HEK293T (cell line): ENCODE results near the gene INSYN1.
A peak's percentile ranks its signal among the peaks of the same experiment; 100 is the strongest.
"Not testable (repeated sequence)": the region's sequence is repeated elsewhere in the genome, so short reads cannot be mapped to it uniquely, and the experiment has no call there.

Experiments used
- CTCF ChIA-PET: fragments of 350-600 bp; formaldehyde crosslinking; extraction: SDS; loops from one replicate; lab custom pipeline; 2021; ENCODE audit warnings: antibody characterized with exemption, inconsistent platforms; lab: Yijun Ruan, JAX
- POLR2A ChIA-PET: fragments of 350-600 bp; formaldehyde crosslinking; extraction: SDS; loops from one replicate; lab custom pipeline; 2020; ENCODE audit warnings: antibody characterized with exemption, inconsistent platforms; lab: Yijun Ruan, JAX
- DNase-seq: peaks from one replicate; pipeline ENCODE4 v3.0.0; 2012; ENCODE audit warnings: mixed read lengths; ENCODE audit errors: extremely low spot score
- ARNT ChIP-seq: fragments of 450-650 bp; IDR thresholded peaks from 2 replicates; pipeline ENCODE4 v1.6.1; 2017; ENCODE audit warnings: mild to moderate bottlenecking
- BHLHE40 ChIP-seq: fragments of 450-650 bp; IDR thresholded peaks from 2 replicates; pipeline ENCODE4 v1.6.1; 2016; ENCODE audit warnings: mild to moderate bottlenecking, moderate library complexity, borderline replicate concordance
- CTBP1 ChIP-seq: fragments of 450-650 bp; IDR thresholded peaks from 2 replicates; pipeline ENCODE4 v1.6.1; 2016; ENCODE audit warnings: borderline replicate concordance
- ELF4 ChIP-seq: fragments of 450-650 bp; IDR thresholded peaks from 2 replicates; pipeline ENCODE4 v1.6.1; 2017; ENCODE audit warnings: antibody characterized with exemption
- FOXA1 ChIP-seq: fragments of 450-650 bp; IDR thresholded peaks from 2 replicates; pipeline ENCODE4 v1.6.1; 2016; ENCODE audit warnings: mild to moderate bottlenecking
- FOXK2 ChIP-seq: fragments of 450-650 bp; IDR thresholded peaks from 2 replicates; pipeline ENCODE4 v1.6.1; 2016; ENCODE audit warnings: mild to moderate bottlenecking
- FOXM1 ChIP-seq: fragments of 450-650 bp; IDR thresholded peaks from 2 replicates; pipeline ENCODE4 v1.6.1; 2017; ENCODE audit warnings: mild to moderate bottlenecking, borderline replicate concordance
- HDGF ChIP-seq: fragments of 450-650 bp; IDR thresholded peaks from 2 replicates; pipeline ENCODE4 v1.6.1; 2017; ENCODE audit warnings: antibody characterized with exemption, borderline replicate concordance
- L3MBTL2 ChIP-seq: fragments of 450-650 bp; conservative IDR thresholded peaks from 2 replicates; pipeline ENCODE4 v1.6.1; 2016; ENCODE audit warnings: mild to moderate bottlenecking
- LEF1 ChIP-seq: fragments of 450-650 bp; IDR thresholded peaks from 2 replicates; pipeline ENCODE4 v1.6.1; 2017; ENCODE audit warnings: mild to moderate bottlenecking, borderline replicate concordance
- NFRKB ChIP-seq: fragments of 450-650 bp; IDR thresholded peaks from 2 replicates; pipeline ENCODE4 v1.6.1; 2016; ENCODE audit warnings: mild to moderate bottlenecking, moderate library complexity
- PKNOX1 ChIP-seq: fragments of 450-650 bp; IDR thresholded peaks from 2 replicates; pipeline ENCODE4 v1.6.1; 2016
- SP1 ChIP-seq: fragments of 450-650 bp; IDR thresholded peaks from 2 replicates; pipeline ENCODE4 v1.6.1; 2017
- SUZ12 ChIP-seq: fragments of 450-650 bp; IDR thresholded peaks from 2 replicates; pipeline ENCODE4 v1.6.1; 2016; ENCODE audit warnings: mild to moderate bottlenecking
- TARDBP ChIP-seq: fragments of 450-650 bp; IDR thresholded peaks from 2 replicates; pipeline ENCODE4 v1.6.1; 2016
- ZNF384 ChIP-seq: fragments of 450-650 bp; IDR thresholded peaks from 2 replicates; pipeline ENCODE4 v1.6.1; 2016

INSYN1 gene

GRCh38 chr15:73704869-73705645, 48.1 kb downstream of the INSYN1 start:
- ChIA-PET POLR2A (interaction anchor here (0.7 to 1.5 kb wide), 2 partner anchors 22 to 71 kb away, joined by 3 to 6 read pairs; partner anchors contain the start of gene NPTN), CTCF (interaction anchor here (0.5 to 2.3 kb wide), 19 partner anchors 9 to 616 kb away, joined by 3 to 27 read pairs (median 5); no protein-coding TSS in a partner anchor)
- DNase-seq, result peak; percentile 76
- no peak for TF ChIP-seq ARNT
- TF ChIP-seq PKNOX1, result peak; percentile 57; the same call in 1 of the 2 replicates

- ChIA-PET POLR2A (interaction anchor here (0.7 to 1.5 kb wide), 2 partner anchors 21 to 71 kb away, joined by 3 to 6 read pairs; partner anchors contain the start of gene NPTN), CTCF (interaction anchor here (0.5 to 2.3 kb wide), 18 partner anchors 9 to 617 kb away, joined by 3 to 27 read pairs (median 5); no protein-coding TSS in a partner anchor)
- DNase-seq, result not testable (repeated sequence)
Measured at GRCh38 chr15:73704142-73704868, 48.8 kb downstream of the INSYN1 start.

- CTCF ChIA-PET, result interaction anchor here (1.1 to 2.0 kb wide), 3 partner anchors 10 to 67 kb away, joined by 3 to 8 read pairs (median 6); no protein-coding TSS in a partner anchor
- POLR2A ChIA-PET, DNase-seq: not testable (repeated sequence)
Measured at GRCh38 chr15:73703601-73704000, 49.5 kb downstream of the INSYN1 start.

- CTCF ChIA-PET, result interaction anchor here (1.1 to 2.0 kb wide), 2 partner anchors 13 to 66 kb away, joined by 3 to 8 read pairs; no protein-coding TSS in a partner anchor
- POLR2A ChIA-PET, DNase-seq: not testable (repeated sequence)
Measured at GRCh38 chr15:73702311-73703239, 50.6 kb downstream of the INSYN1 start.

GRCh38 chr15:73700041-73700842, 52.9 kb downstream of the INSYN1 start:
- ChIA-PET CTCF (interaction anchor here (0.5 to 7.8 kb wide), 24 partner anchors 9 to 410 kb away, joined by 3 to 87 read pairs (median 4); partner anchors contain the start of gene NPTN), POLR2A (interaction anchor here (2.2 kb wide), 1 partner anchor 66 kb away, joined by 14 read pairs; the partner anchor contains the start of gene NPTN)
- no peak for TF ChIP-seq ZNF384
- no peak for TF ChIP-seq NFRKB
- TF ChIP-seq ELF4, result no peak
- no peak for TF ChIP-seq FOXM1
- TF ChIP-seq PKNOX1, result no peak
- TF ChIP-seq CTBP1, result no peak
- no peak for TF ChIP-seq FOXA1
- TF ChIP-seq BHLHE40, result no peak
- TF ChIP-seq LEF1, result no peak
- no peak for TF ChIP-seq SP1
- DNase-seq, result peak; percentile 75

GRCh38 chr15:73699249-73700040, 53.7 kb downstream of the INSYN1 start:
- TF ChIP-seq ZNF384 (no peak), TARDBP (no peak), FOXA1 (no peak), SUZ12 (no peak), PKNOX1 (no peak), FOXK2 (no peak), CTBP1 (no peak), ELF4 (no peak), SP1 (no peak), BHLHE40 (no peak), ARNT (no peak), LEF1 (no peak), L3MBTL2 (no peak), FOXM1 (no peak), HDGF (no peak), NFRKB (no peak)
- ChIA-PET CTCF (interaction anchor here (0.5 to 7.8 kb wide), 25 partner anchors 8 to 410 kb away, joined by 3 to 87 read pairs (median 4); partner anchors contain the start of gene NPTN), POLR2A (interaction anchor here (2.1 to 2.2 kb wide), 2 partner anchors 13 to 65 kb away, joined by 6 to 14 read pairs; partner anchors contain the start of gene NPTN)
- DNase-seq, result no peak
